ENCODE measurements around the gene OPA1. TPM values are rescaled to one million over a fixed set of nuclear protein-coding genes. Genes with fewer than 3 reads are reported as not detected.

OPA1 gene
- total RNA-seq, 2 experiments from 2014 or later: 94.9 to 115 TPM

DNA sequence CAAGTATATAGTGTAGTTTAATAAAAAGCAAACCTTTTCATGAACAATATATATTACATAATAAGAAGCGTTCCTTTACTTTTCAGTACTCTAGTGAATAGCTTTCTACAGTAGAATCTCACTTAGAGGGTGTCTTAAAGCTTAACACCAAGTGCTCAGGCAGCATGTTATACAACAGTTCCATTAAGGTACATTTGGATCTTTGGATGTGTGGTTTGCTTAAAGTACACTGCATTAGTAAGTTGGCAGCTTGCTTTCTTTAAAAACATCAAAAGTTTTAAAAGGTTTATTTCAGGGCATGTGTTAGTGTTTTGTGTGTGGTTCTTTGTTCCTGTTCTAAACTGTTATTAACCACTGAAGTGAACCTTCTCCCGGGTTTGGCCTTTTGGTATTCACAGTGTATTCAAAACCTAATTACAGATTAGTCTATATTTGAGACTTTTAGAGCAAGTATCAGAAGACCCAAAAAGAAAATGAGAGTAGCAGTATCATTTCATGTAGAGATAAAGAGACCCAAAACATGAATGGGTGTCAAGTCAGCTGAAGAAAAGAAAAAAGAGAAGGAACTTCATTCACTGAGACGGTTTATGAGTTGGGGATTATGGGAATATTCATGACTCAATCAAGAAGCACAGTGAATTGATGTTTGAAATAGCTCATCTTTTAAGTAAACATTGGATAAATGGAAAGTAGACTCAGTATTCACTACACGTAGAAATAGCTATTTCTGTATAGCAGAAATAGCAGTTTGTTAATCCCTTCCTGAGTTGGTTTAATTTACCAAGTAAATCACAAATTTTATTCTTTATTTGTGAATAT lies 93.9 kb downstream of the OPA1 start:
- Mint-ChIP-seq H3K27me3 (no peaks in the 10 kb centered on the region), H3K4me1 (no peaks in the 10 kb centered on the region), H3K36me3 (ENCODE audit: low read depth) (peaks cover 13% of the 10 kb centered on the region), H3K9me3 (ENCODE audit: low read depth) (no peaks in the 10 kb centered on the region), H3K4me3 (no peak overlapping the region), H3K27ac (no peak overlapping the region)
- DNase-seq: no peak
- ChIA-PET CTCF (interaction anchor here (1.6 to 2.7 kb wide), 2 partner anchors 14 to 21 kb away, joined by 3 to 12 read pairs; no protein-coding TSS in a partner anchor), POLR2A (no interaction called here)
- ATAC-seq: no peak
- intact Hi-C loops (cut with DNase I, micrococcal nuclease): no loop called here

DNA sequence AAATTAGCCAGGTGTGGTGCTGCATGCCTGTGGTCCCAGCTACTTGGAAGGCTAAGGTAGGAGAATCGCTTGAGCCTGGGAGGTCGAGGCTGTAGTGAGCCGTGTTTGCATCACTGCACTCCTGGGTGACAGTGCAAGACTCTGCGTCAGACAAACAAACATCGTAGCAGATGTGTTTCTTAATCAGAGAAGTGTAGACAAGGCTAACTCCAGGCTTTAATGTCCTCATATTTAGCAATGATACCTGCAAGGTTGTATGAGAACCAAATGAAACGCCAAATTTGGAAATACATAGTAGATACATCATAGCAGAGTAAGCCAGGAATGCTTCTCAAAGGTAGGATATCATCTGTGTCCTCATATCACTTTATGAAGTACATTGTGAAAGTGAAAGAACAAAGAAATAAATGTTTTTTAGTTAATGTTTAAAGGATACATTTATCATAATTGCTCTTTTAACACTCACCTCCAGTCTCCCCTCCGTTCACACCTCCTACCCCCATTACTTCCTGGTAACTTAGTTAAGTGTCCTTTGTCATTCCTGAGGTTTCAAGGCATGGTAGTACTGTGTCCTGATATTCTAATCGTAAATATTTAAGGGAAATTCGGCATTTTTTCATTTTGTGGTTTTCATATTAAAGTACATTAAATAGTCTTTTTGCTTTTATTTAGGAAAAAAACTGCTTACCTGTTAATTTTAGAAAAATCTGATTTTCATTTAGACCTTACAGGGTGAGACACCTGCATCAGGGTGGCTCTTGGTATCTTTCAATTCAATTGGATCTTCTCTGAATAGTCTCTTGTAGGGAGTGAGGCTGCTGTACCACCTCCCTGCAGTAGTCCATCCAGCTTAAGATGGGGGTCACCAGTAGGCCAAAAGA lies 96.1 kb downstream of the OPA1 start:
- Mint-ChIP-seq H3K36me3 (ENCODE audit: low read depth) (peaks cover 11% of the 10 kb centered on the region), H3K9me3 (ENCODE audit: low read depth) (no peaks in the 10 kb centered on the region), H3K4me3 (no peak overlapping the region), H3K27me3 (no peaks in the 10 kb centered on the region), H3K27ac (no peak overlapping the region), H3K4me1 (no peaks in the 10 kb centered on the region)
- no peak for DNase-seq
- ChIA-PET POLR2A (no interaction called here), CTCF (interaction anchor here (0.6 kb wide), 2 partner anchors 587 to 626 kb away, joined by 3 read pairs; no protein-coding TSS in a partner anchor)
- intact Hi-C loops (cut with DNase I, micrococcal nuclease): no loop called here
- ATAC-seq: no peak

DNA sequence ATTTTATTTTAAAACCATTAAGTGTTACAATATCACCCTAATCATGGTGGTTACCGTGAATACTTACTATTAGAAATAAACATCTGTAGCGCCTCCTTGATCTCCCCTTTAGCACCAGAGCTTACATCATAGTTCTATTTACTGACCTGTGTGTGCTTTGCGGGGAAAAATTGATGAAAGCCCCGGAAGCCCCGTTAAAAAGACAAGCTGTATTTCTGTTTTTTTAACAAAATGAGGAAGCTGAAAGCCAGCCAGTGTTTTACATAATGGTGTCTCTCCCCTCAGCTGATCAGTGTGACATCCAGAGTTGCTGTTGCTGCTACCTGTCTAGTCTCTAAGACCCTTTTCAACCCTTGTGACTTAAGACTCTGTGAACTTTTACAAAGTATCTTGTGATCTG lies 100.8 kb downstream of the OPA1 start:
- Mint-ChIP-seq H3K9me3 (ENCODE audit: low read depth) (no peaks in the 10 kb centered on the region), H3K4me3 (no peak overlapping the region), H3K27ac (no peak overlapping the region), H3K27me3 (no peaks in the 10 kb centered on the region), H3K4me1 (no peaks in the 10 kb centered on the region), H3K36me3 (ENCODE audit: low read depth) (peaks cover 22% of the 10 kb centered on the region)
- intact Hi-C loops (cut with DNase I, micrococcal nuclease): no loop called here
- DNase-seq (no peak), ATAC-seq (no peak)
- CTCF ChIA-PET: interaction anchor here (1.0 kb wide), 1 partner anchor 15 kb away, joined by 4 read pairs; no protein-coding TSS in a partner anchor
- POLR2A ChIA-PET: no interaction called here

DNA sequence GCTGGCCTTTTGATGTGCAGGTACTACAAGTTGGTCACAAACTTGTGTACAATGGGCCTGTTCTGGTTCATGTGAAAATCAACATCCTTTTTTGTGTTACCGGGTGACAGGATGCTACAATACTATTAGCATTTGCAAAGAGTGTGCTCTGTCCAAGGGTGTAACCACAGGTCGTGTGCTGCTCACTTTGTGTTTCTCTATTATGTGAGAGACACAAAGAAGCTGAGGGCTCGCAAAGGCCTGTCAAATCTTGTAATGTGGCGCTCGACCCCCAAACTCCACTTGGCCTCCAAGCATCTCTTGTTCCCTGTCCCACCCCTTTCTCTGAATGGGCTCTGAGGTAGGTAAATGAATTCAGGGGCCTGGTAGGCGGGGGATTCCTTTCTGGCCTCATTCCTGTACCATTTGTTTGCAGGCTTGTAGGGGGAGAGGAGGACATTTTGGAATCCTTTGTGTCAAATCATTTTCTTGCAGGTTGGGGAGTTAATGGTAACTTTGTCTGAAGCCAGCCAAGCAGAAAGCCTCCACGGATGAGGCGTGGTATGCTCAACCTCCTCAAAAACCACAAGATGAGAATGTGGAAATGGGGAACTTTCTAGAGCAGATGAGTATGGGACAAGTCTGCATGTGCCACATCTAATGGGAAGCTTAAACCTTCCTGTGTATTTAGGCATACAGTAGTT lies 109.1 kb downstream of the OPA1 start:
- Mint-ChIP-seq H3K36me3 (ENCODE audit: low read depth) (peaks cover 11% of the 10 kb centered on the region), H3K4me1 (no peaks in the 10 kb centered on the region), H3K9me3 (ENCODE audit: low read depth) (no peaks in the 10 kb centered on the region), H3K27me3 (no peaks in the 10 kb centered on the region), H3K27ac (no peak overlapping the region), H3K4me3 (no peak overlapping the region)
- no peak for ATAC-seq
- POLR2A ChIA-PET: no interaction called here
- intact Hi-C loops (cut with DNase I, micrococcal nuclease): no loop called here
- DNase-seq: no peak
- CTCF ChIA-PET: interaction anchor here (1.3 kb wide), 1 partner anchor 9 kb away, joined by 3 read pairs; no protein-coding TSS in a partner anchor

DNA sequence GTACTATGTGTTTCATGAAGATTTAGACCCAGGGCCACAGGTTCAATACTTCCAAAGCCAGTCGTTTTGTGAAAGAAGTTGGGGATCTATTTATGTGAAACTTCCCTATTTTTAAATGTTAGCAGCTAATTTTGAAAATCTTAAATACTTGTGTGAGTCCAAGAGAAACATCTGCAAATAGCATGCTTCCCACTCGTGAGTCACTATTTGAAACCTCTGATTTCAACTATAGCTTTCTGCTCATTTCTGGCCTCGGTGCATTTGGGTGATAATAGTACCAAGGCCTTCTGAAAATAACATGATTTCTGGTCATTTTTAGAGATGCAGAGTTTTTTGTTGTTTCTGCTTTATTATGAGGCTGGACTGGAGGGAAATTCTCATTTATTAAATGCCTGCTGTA lies 110.0 kb downstream of the OPA1 start:
- no peak for ATAC-seq
- Mint-ChIP-seq H3K9me3 (ENCODE audit: low read depth) (no peaks in the 10 kb centered on the region), H3K27ac (no peak overlapping the region), H3K4me3 (no peak overlapping the region), H3K4me1 (no peaks in the 10 kb centered on the region), H3K36me3 (ENCODE audit: low read depth) (peaks cover 10% of the 10 kb centered on the region), H3K27me3 (no peaks in the 10 kb centered on the region)
- intact Hi-C loops (cut with DNase I, micrococcal nuclease): no loop called here
- CTCF ChIA-PET: interaction anchor here (0.7 to 0.9 kb wide), 3 partner anchors 9 to 613 kb away, joined by 3 to 4 read pairs (median 3); no protein-coding TSS in a partner anchor
- no peak for DNase-seq
- POLR2A ChIA-PET: no interaction called here

DNA sequence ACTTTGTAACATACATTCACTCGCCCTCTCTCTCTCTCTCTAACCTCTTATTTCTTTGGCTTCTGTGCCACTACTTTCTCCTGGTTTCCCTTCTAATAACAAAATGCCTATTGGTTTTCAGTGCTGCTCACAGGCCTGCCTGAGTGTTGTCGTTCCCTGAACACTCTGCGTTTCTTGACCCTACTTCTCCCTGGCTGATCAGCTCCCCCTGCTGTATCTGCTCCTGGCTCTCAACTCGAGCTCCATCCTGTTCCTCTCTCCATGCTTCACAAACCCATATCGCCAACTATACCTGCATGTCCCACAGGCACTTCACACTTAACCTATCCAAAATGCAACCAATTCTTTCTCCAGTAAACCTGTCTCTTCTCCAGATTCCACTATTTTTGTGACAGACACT lies 111.4 kb downstream of the OPA1 start:
- Mint-ChIP-seq H3K27ac (no peak overlapping the region), H3K4me1 (no peaks in the 10 kb centered on the region), H3K9me3 (ENCODE audit: low read depth) (no peaks in the 10 kb centered on the region), H3K36me3 (ENCODE audit: low read depth) (peaks cover 7% of the 10 kb centered on the region), H3K4me3 (no peak overlapping the region), H3K27me3 (no peaks in the 10 kb centered on the region)
- ATAC-seq: no peak
- POLR2A ChIA-PET: no interaction called here
- intact Hi-C loops (cut with DNase I, micrococcal nuclease): no loop called here
- DNase-seq: no peak
- CTCF ChIA-PET: no interaction called here

DNA sequence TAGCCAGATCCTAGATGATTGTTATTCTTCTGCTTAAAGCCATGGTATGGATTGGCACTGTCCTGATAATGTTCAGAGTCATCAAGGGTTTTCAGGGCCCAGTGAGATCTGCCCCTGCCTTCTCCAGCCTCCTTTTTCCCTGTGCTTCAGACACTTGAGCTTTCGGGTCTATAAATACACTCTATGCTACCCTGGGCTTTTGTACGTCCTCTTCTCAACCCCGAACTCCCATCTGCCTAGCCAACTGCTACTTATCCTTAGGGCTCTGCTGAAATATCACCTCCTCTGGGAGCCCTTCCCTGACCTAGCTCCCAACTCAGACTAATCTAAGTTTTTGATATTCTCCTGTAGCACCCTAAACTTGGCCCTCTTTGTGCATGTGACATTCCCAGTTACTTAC lies 115.3 kb downstream of the OPA1 start:
- Mint-ChIP-seq H3K36me3 (ENCODE audit: low read depth) (no peaks in the 10 kb centered on the region), H3K4me1 (no peaks in the 10 kb centered on the region), H3K4me3 (no peak overlapping the region), H3K27me3 (no peaks in the 10 kb centered on the region), H3K9me3 (ENCODE audit: low read depth) (no peaks in the 10 kb centered on the region), H3K27ac (no peak overlapping the region)
- CTCF ChIA-PET: interaction anchor here (1.2 kb wide), 2 partner anchors 15 to 607 kb away, joined by 3 to 4 read pairs; no protein-coding TSS in a partner anchor
- POLR2A ChIA-PET: no interaction called here
- intact Hi-C loops (cut with DNase I, micrococcal nuclease): no loop called here
- DNase-seq (no peak), ATAC-seq (no peak)

DNA sequence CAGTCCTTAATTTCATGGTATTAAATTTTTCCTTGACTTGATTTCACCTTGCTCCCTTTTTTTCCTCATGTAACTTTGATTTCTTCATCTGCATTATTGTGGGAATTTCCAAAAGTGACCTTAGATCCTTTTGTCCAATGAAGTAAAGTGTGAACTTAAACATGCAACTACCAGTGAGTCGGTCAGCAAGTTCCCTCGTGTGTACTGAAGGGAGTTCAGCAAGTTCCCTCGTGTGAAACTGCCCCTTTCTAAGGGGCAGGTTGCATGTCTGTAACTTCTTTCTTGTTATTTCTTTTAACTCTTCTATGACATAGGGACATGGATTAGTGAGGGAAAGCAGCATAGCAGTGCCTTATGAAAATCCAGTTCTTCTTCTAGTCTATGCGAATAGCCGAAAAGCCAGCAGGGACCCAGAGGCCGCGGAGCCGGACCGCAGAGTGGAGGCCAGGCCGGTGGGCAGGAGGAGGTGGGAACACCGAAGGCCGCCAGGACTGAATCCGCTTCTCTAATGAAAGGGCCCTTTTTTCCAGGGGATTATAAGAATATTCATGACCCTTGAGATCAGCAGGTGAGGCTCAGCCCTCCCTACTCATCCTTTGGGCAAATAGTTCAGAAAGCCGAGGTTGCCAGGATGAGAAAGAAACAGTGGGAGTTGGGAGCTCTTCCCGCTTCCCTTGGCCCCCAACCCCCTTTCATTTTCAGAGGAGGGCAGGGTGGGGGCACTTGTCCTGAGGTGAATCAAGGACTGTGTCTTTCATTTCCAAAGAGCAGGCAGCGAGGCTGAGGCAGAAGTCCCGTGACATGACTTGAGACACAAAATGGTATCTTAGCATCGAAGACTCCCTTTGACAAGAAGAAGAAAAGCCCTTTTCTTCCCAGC lies 117.5 kb downstream of the OPA1 start:
- Mint-ChIP-seq H3K4me1 (no peaks in the 10 kb centered on the region), H3K27ac (no peak overlapping the region), H3K4me3 (no peak overlapping the region), H3K36me3 (ENCODE audit: low read depth) (peaks cover 2% of the 10 kb centered on the region), H3K27me3 (no peaks in the 10 kb centered on the region), H3K9me3 (ENCODE audit: low read depth) (peaks cover 2% of the 10 kb centered on the region)
- DNase-seq (no peak), ATAC-seq (no peak)
- ChIA-PET POLR2A (no interaction called here), CTCF (no interaction called here)
- intact Hi-C loops (cut with DNase I, micrococcal nuclease): no loop called here

DNA sequence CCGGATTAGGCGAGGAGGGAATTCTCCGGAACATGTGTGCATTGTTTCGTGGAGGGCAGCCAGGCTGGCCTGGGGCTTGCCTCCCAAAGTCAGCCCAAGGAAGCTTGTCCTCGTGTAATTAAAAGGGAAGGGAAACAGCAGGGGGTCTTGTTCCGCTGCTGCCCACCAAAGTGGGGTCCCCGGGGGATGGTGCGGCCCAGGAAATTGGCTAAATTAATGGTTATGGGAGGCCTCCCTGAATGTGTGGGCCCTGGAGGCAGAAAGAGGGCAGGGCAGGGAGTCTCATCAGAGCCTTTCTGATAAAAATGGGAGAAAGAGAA lies 118.1 kb downstream of the OPA1 start:
- peaks cover 6% of the 10 kb centered on the region for H3K9me3 Mint-ChIP-seq (ENCODE audit: low read depth)
- no peaks in the 10 kb centered on the region for H3K4me1 Mint-ChIP-seq
- intact Hi-C loops (cut with DNase I, micrococcal nuclease): no loop called here
- H3K36me3 Mint-ChIP-seq (ENCODE audit: low read depth): peaks cover 3% of the 10 kb centered on the region
- ATAC-seq (no peak), DNase-seq (no peak)
- no peak overlapping the region for H3K4me3 Mint-ChIP-seq
- CTCF ChIA-PET: no interaction called here
- POLR2A ChIA-PET: no interaction called here
- no peak overlapping the region for H3K27ac Mint-ChIP-seq
- no peaks in the 10 kb centered on the region for H3K27me3 Mint-ChIP-seq

DNA sequence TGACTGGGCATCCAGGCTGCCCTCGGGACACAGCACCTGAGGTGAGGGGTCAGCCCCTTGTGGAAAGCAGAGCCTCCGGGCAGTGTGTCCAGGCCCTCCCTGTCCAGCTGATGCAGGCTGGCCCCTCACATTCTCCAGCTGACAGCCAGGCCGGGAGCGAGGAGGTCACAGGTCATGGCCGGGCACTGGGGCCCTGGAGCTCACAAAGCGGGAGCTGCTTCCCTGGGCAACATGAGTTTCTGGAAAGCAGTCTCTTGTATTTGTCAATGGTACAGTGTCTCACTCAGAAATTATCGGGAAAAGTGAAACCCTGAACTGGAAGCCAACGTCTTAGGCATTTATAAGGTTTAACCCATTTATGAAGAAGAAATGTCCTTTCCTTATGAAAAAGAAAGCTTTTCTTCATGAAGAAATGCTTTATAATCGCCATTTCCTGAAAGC lies 118.5 kb downstream of the OPA1 start:
- ChIA-PET CTCF (interaction anchor here (1.1 kb wide), 1 partner anchor 8 kb away, joined by 4 read pairs; no protein-coding TSS in a partner anchor), POLR2A (no interaction called here)
- DNase-seq: no peak
- peaks cover 3% of the 10 kb centered on the region for H3K36me3 Mint-ChIP-seq (ENCODE audit: low read depth)
- H3K4me1 Mint-ChIP-seq: peaks cover 3% of the 10 kb centered on the region
- H3K27me3 Mint-ChIP-seq: no peaks in the 10 kb centered on the region
- H3K9me3 Mint-ChIP-seq (ENCODE audit: low read depth): peaks cover 6% of the 10 kb centered on the region
- no peak for ATAC-seq
- no peak overlapping the region for H3K4me3 Mint-ChIP-seq
- intact Hi-C loops (cut with DNase I, micrococcal nuclease): no loop called here
- H3K27ac Mint-ChIP-seq: no peak overlapping the region

All from activated CD4-positive, alpha-beta T cell treated with anti-CD3 and anti-CD28 coated beads for 36 hours (primary cell).